ENCODE measurements around the gene ABHD8.

DNA sequence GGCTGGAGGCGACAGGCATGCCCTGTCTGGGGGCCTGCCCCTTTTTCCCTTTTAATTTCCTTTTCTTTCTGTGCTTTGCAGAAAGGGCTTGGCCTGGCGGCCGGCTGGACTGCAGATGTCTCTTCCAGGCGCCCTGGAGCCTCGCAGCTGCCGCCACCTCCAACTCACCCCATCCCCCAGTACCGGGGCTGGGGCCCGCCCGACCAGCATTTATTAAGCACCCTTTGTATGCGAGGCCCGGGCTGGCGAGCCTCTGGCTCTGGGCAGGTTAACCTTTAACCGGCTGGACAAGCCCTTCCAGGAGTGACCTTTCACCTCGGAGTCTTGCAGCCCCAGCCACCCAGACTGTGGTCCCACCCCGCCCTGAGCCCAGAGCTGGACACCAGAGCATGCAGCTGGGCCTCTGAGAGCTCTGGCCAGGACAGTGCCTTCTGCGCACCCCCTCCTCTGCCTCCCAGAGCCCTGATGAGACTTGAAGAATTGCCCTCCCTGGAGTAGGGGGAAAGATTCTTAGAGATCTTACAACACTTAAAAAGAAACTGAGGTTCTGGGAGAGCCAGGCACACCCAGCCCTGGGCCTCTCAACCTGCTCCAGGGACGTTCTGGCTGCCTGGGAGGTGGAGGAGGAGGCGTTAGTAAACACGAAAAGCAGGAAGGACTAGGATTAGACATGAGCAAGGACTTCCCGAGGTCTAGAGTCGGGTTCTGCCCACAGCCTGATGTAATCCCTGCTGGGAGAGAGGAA lies 56.4 kb downstream of the ABHD8 start:
- TF ChIP-seq REST (IDR thresholded peaks at IDR 0.05; ENCODE audit: insufficient read depth in 1 of 2, low read depth in 2 of 2, low read length in 2 of 2) (no peak), FOXP2 (optimal IDR thresholded peaks at IDR 0.05; ENCODE audit: borderline replicate concordance, extremely low read depth, extremely low read length, insufficient read depth) (peak; percentile 28)
